Upper lobe of left lung (tissue), 6 donors: ENCODE data around the gene MVD. TPM values are rescaled to one million over a fixed set of nuclear protein-coding genes. Genes with fewer than 3 reads are reported as not detected.

ENCODE experiments used
- ATAC-seq, 2 donors: fragments of 200-7000 bp; cut with Tn5 transposase; one replicate each; pipeline ENCODE4 v1.9.1; 2022; ENCODE audit warnings: mild to moderate bottlenecking in 2 of 2, moderate library complexity in 2 of 2; ENCODE audit not compliant: low FRiP score in 2 of 2
- DNase-seq, 2 donors: peaks; one replicate each; pipeline ENCODE4 v3.0.0-alpha.2; 2019 to 2020
- H3K27ac ChIP-seq, 4 donors: fragments of 200-600 bp; sonication (generic); one replicate each; pipeline ENCODE4 v1.5.1; 2016 to 2019
- H3K27me3 ChIP-seq, 4 donors: fragments of 200-600 bp; sonication (generic); one replicate each; pipeline ENCODE4 v1.5.1; 2017 to 2019
- H3K36me3 ChIP-seq, 4 donors: fragments of 200-600 bp; sonication (generic); one replicate each; pipeline ENCODE4 v1.5.1; 2016 to 2019
- H3K4me1 ChIP-seq, 4 donors: fragments of 200-600 bp; sonication (generic); one replicate each; pipeline ENCODE4 v1.5.1; 2018 to 2019
- H3K4me3 ChIP-seq, 4 donors: fragments of 200-600 bp; sonication (generic); one replicate each; pipeline ENCODE4 v1.5.1; 2017 to 2019; ENCODE audit warnings: mild to moderate bottlenecking in 2 of 4, moderate library complexity in 1 of 4
- H3K9me3 ChIP-seq, 4 donors: fragments of 200-600 bp; sonication (generic); one replicate each; pipeline ENCODE4 v1.5.1; 2018 to 2019
- CTCF ChIP-seq, 6 experiments: fragments of 450-650 bp in 4 of 6; fragments of 200-600 bp in 2 of 6; sonication (generic) in 2 of 6; IDR thresholded peaks; one replicate each; pipeline ENCODE4 v1.5.1; 2016 to 2019; ENCODE audit warnings: antibody characterized with exemption in 6 of 6
- EP300 ChIP-seq, 4 donors: sonication (generic); formaldehyde crosslinking; IDR thresholded peaks; one replicate each; pipeline ENCODE4 v1.5.1; 2017; ENCODE audit warnings: antibody characterized with exemption in 4 of 4, control low read depth in 2 of 4
- POLR2A ChIP-seq, 4 donors: fragments of 450-650 bp; IDR thresholded peaks; one replicate each; pipeline ENCODE4 v1.5.1; 2016 to 2017; ENCODE audit warnings: antibody characterized with exemption in 4 of 4, mild to moderate bottlenecking in 2 of 4
- POLR2AphosphoS5 ChIP-seq, 2 donors: sonication (generic); formaldehyde crosslinking; IDR thresholded peaks; one replicate each; pipeline ENCODE4 v1.5.1; 2017; ENCODE audit warnings: antibody characterized with exemption in 2 of 2
- WGBS, 2 donors: methylation state at CpG; one replicate each; pipeline ENCODE4 v1.1.5; 2017 to 2018; 5-methylcytosine and 5-hydroxymethylcytosine counted together
- total RNA-seq, 6 donors: library from RNA; depleted of rRNA in 4 of 6; stranded (reverse); fragments of >200 nt in 4 of 6; gene quantifications; one replicate each; pipeline versions ENCODE4 v1.1.0 to v1.2.1, GENCODE V29; 2016 to 2021
- donor health status: DM: no; HTN: no; CAD: no; lungs with moderate emphysema.
- donor health status: DM: no; HTN: yes; CAD: no; lungs with severe emphysema.

MVD gene
- total RNA-seq, 6 donors from 2014 or later = 38.1 to 114 (median 90.5) TPM

DNA sequence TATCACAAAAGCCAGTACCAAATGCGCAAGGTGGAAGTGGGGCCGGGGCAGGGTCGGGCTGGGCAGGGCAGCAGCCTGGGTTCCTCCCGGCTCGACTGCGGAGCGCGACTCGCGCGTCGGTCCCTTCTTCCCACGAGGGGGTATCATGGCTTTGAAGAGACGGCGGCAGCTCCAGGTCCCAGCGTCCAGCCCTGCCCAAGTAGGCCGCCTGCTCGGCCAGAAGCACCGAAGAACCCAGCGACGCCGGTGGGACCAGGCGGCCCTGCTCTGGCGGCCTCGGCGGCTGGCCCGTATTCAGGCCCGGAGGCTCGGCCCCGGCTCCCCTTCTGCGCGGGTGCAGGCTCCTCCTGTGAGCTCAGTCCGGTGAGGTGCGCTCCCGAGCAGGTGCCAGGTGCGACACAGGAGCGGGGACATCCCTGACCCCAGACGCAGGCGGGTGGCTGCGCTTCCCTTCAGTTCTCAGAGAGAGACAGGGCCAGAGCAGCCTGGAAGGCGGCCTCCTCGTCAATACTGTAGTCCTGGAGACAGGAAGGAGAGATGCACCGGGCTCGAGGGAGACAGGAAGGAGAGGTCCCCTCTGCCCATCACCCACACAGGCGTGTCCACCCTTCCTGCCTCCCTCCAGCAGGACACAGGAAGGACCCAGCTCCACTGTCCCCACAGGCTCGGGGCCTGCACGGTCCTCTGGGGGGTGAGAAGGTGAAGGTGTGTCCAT, 34.4 kb upstream of the MVD start:
- Histone ChIP-seq H3K4me3 (peak overlapping the region in 1 of 4 donors; percentile 20), H3K27ac (peak overlapping the region in 3 of 4 donors; percentile 4 to 92 (median 61)), H3K36me3 (peaks cover 12 to 45% (median 37%) of the 10 kb centered on the region in 4 donors), H3K4me1 (peaks cover 26 to 57% (median 36%) of the 10 kb centered on the region in 4 donors), H3K27me3 (no peaks in the 10 kb centered on the region), H3K9me3 (no peaks in the 10 kb centered on the region)
- DNase-seq (peak in 1 of 2 donors; percentile 78), ATAC-seq (no peak)
- TF ChIP-seq POLR2AphosphoS5 (IDR thresholded peaks at IDR 0.05) (no peak), CTCF (IDR thresholded peaks at IDR 0.05) (no peak), EP300 (IDR thresholded peaks at IDR 0.05) (no peak), POLR2A (IDR thresholded peaks at IDR 0.05) (no peak)
- 93 to 94% methylated on average over 15 to 47 of the region's 47 CpGs for WGBS, 2 donors

DNA sequence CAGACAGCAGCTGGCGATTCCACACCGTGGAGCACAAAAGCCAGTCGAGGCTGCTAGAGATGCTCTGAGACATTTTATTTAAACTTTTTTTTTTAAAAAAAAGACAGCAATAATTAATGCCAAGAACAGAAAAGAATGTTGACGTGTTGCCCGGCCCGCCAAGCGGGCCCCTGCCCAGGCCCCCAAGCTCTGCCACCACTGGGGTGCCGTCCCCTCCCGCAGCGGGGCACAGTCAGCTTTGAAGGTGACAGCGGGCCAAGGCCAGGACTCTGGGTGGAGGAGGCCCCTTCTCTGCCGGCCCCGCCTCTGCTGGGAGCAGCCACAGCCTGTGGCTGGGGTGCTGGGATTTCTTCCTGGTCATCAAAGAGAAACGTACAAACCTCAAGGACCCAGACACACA, 33.5 kb upstream of the MVD start:
- peak overlapping the region in 2 of 4 donors; percentile 61 to 92 for H3K27ac ChIP-seq
- no peak overlapping the region for H3K4me3 ChIP-seq
- DNase-seq = no peak
- WGBS, 2 donors = 88 to 93% methylated on average over 10 to 12 of the region's 14 CpGs
- H3K4me1 ChIP-seq = peaks cover 18 to 57% (median 29%) of the 10 kb centered on the region in 4 donors
- H3K36me3 ChIP-seq = peaks cover 12 to 45% (median 37%) of the 10 kb centered on the region in 4 donors
- no peak for TF ChIP-seq POLR2A (IDR thresholded peaks at IDR 0.05)
- TF ChIP-seq EP300 (IDR thresholded peaks at IDR 0.05) = no peak
- no peak for TF ChIP-seq POLR2AphosphoS5 (IDR thresholded peaks at IDR 0.05)
- no peak for TF ChIP-seq CTCF (IDR thresholded peaks at IDR 0.05)
- no peaks in the 10 kb centered on the region for H3K9me3 ChIP-seq
- H3K27me3 ChIP-seq = no peaks in the 10 kb centered on the region
- no peak for ATAC-seq

GRCh38 chr16:88695753-88696152, 32.9 kb upstream of the MVD start:
- H3K36me3 ChIP-seq = peaks cover 12 to 45% (median 37%) of the 10 kb centered on the region in 4 donors
- DNase-seq (no peak), ATAC-seq (no peak)
- no peak for TF ChIP-seq POLR2AphosphoS5 (IDR thresholded peaks at IDR 0.05)
- TF ChIP-seq CTCF (IDR thresholded peaks at IDR 0.05) = no peak
- no peak for TF ChIP-seq POLR2A (IDR thresholded peaks at IDR 0.05)
- TF ChIP-seq EP300 (IDR thresholded peaks at IDR 0.05) = no peak
- peak overlapping the region in 1 of 4 donors; percentile 92 for H3K27ac ChIP-seq
- no peaks in the 10 kb centered on the region for H3K27me3 ChIP-seq
- 98 to 100% methylated on average over 6 to 7 of the region's 7 CpGs for WGBS, 2 donors
- no peaks in the 10 kb centered on the region for H3K9me3 ChIP-seq
- H3K4me1 ChIP-seq = peaks cover 13 to 57% (median 23%) of the 10 kb centered on the region in 4 donors
- H3K4me3 ChIP-seq = no peak overlapping the region

GRCh38 chr16:88695218-88695617, 32.3 kb upstream of the MVD start:
- Histone ChIP-seq H3K4me3 (no peak overlapping the region), H3K27me3 (no peaks in the 10 kb centered on the region), H3K9me3 (no peaks in the 10 kb centered on the region), H3K4me1 (peaks cover 8 to 52% (median 18%) of the 10 kb centered on the region in 4 donors), H3K36me3 (peaks cover 12 to 42% (median 37%) of the 10 kb centered on the region in 4 donors), H3K27ac (no peak overlapping the region)
- TF ChIP-seq POLR2AphosphoS5 (IDR thresholded peaks at IDR 0.05) (no peak), EP300 (IDR thresholded peaks at IDR 0.05) (no peak), CTCF (IDR thresholded peaks at IDR 0.05) (no peak), POLR2A (IDR thresholded peaks at IDR 0.05) (no peak)
- DNase-seq (peak in 1 of 2 donors; percentile 79), ATAC-seq (no peak)
- 80% methylated on average over 12 of the region's 15 CpGs; no CpG with 5 or more reads in 1 of the 2 donors for WGBS, 2 donors
